ENCODE measurements around the gene VWA3B.
"Not testable (repeated sequence)": the region's sequence is repeated elsewhere in the genome, so short reads cannot be mapped to it uniquely, and the experiment has no call there.

VWA3B gene

DNA sequence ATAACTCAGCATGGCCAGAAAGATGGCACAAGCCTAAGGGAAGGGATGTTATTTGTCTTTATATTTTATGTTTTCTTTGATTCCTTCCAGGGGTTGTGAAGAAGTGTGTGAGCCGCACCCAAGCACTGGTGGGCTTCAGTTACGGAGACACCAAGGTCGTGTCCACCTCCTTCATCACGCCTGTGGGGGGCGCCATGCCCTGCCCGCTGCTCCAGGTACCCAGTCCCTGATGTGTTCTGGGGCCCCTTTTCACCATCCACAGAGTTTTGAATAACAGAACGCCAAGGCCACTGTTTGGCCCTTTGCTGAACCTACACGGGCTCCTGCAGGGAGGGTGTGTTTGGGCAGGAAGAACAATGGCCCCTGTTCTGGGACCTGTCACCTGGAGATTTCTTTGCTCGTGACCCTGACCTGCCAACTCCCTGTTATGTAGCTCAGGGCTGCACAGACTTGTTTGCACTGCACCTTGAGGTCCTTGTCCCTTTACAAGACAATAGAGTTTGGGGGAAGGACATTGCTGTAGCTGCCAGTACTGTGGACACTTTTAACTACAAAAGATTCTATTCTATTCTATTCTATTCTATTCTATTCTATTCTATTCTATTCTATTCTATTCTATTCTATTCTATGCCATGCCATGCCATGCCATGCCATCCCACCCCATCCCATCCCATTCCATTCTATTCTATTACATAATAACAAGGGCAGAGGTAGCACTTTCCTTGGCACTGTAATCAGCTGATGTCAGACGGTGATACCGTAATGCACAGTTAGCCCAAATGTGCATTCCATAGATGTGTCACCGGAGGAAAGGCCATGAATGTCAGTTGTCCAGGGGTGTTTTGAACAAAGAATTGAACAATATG, 211.1 kb downstream of the VWA3B start:
- no peak for DNase-seq (ENCODE audit: low read depth, low spot score)

DNA sequence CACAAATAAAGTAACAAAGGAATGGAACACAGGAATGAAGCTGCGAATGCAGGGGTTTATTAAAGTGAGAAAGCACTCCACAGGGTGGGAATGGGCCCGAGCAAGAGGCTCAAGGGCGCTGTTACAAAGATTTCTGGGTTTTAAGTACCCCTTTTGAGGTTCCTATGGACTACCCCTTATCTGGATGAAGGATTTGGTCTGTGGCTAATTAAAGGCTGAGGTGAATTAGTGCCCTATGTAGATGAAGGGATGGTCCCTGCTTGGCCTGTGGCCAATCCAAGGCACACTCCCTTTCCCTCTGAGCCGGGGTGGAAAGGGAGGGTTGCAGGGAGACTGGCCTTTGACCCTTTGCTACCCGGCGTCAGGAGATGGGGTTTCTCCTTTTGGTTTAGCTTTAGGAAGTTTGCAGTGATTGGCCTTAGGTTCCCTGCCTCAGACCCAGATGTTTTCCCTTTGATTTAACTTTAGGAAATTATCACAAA, 211.8 kb downstream of the VWA3B start:
- DNase-seq (ENCODE audit: low read depth, low spot score): no peak

DNA sequence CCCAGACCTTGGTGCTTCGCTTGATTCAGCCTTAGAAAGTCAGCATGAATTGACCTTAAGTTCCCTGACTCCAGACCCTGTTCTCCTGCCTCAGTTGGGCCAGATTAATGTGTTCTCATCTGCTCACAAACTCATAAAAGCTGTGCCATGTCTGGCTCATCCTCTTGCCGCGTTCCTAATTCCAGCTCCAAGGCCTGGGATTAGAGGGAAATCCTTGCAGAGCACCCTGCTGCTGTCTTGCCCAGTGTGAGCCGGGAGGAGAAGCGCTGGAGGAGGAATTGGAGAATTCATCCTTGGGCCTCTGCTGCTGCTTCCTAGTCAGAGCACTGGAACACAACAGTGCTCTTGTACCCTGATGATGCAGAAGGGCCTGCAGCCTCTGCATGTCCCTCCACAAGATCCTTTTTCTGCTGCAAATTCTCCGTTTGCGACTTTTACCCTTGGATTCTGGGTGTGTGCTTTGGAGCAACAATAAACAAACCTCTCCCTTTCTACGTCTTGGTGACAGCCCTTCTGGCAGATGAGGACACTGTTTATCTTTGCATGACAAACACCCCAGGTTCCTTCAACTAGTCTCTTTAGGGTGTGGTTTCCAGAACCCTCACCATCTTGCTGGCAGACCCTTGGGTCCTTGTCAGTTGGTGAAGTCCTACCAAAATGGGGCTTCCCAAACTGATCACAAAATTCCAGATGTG, 212.4 kb downstream of the VWA3B start:
- DNase-seq (ENCODE audit: low read depth, low spot score): no peak

DNA sequence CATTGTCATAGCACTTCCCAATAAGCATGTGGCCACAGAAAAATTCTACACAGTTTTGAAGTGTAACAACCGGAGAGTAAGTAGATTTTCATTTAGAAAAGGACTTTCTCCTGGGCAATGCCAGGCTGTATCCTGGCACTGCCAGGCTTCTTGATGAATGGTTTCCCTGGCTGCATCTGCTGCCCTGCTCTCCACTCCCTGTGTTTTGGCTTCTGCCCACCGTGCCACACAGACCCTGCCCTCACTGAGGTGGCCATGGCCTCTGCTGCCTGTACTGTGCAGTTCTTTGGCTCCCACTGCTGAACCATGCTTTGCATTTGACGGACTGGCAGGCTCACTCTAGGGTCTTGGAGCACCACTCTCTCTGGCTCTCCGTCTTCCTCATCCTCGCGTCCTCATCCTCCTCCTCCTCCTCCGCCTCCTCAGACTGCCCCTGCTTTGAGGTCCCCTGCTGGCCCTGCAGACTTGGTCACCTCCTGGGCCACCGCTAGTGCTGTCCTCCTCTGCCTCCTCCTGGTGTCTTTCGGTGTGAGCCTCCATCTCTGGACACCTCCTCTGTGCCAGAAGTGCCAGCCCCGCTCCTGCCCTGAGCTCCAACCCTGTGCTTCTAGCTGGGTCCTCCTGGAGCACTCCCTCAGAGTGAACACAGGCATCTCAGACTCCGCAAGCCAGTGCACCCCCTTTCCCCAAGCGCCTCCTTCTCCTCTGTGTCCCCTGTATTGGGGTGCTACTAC, 213.3 kb downstream of the VWA3B start:
- DNase-seq (ENCODE audit: low read depth, low spot score): no peak

DNA sequence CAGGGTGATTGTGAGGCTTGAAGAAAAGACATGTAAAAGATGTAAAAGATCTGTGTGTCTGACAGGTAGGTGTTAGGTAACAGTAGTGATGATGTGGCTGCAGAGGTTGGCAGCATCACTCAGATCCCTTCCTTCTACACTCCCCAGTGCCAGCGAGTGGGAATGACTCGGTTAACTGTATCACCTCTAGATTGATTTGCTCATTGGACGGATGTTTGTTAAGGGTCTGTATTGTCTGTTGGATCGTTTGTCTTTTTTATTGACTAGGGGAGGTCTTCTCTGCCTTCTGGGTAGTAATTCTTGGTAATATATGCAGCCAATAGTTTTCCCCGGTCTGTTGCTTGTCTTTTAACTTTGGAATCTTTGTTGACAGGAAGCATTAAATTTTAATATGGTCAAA, 214.5 kb downstream of the VWA3B start:
- no peak for DNase-seq (ENCODE audit: low read depth, low spot score)

DNA sequence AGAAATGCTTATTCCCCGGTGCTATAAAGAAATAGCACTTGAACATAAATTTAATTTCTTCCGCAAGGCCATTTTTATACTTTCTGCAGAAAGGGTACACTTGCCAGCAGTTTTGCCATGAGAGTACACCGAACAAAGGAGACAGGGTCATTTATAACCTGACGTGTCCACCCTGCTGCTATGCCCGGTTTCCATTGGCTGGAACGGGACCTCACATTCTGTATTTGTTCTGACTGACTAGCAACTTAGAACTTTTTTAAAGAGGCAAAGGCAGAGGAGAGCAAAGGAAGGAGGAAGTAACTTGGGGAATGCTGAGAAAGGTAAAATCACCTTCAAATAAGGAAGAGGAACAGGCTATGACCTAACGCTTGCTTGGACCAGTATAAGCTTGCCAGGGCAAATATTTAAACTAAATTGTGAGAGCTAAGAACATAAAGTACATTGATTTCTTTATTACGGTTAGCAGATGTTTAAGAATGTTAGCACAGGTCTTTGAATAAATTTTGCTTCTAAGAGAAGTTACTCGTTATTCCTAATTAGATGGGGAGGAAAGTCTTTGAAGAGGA, 220.2 kb downstream of the VWA3B start:
- DNase-seq (ENCODE audit: low read depth, low spot score): not testable (repeated sequence)

DNA sequence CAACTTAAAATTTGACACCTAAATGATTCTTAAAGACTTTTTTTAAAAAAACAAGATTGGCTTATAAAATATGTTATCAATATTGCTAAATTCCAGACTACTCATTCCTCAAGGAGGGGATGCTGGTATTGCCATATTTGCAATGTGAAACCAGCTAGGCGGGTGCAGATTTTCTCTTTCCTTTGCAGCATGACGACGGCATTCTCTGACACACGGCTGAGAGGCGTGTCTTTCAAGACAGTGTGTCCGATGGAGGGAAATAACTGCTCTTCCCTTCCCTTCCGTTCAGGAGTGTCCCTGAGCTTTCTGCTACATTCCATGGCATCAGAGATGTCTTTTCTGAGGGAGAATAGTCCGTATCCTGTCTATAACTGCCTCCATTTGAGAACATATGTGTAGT, 221.1 kb downstream of the VWA3B start:
- no peak for DNase-seq (ENCODE audit: low read depth, low spot score)

DNA sequence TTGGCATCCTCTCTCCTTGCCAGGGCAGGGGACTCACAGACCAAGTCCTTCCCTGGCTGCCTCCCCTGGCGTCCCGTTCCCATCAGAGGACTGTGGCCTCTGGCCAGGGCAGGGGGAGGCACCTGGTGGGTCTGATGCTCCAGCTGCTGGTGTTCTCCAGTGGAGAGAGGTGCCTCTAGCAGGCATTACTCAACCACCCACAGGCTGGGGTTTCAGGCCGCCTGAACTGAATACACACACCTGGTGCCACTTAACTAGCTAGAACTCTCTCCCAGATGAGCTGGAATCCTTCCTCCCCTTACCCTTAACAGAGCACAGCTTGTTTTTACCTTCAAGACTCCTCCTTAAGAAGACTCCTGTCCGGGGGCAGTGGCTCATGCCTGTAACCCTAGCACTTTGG, 221.6 kb downstream of the VWA3B start:
- DNase-seq (ENCODE audit: low read depth, low spot score): no peak

DNA sequence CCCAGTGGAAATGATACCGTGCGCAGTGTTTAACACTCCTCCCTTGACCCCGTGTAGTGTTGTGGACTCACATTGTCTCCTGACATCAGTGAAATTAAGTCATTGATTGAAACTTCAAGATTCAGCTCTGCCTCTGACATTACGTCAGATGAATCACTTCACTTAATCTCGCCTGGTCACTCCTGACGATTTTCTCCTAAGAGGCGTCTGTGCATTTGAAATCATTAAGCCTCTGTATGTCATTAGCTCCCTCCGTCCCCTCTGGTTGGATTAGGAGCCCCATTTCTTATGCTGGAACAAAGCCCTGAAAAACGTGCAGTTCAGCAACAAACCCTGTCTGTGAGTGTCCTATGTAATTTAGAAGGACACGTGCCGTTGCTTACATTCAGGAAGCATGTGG, 222.6 kb downstream of the VWA3B start:
- no peak for DNase-seq (ENCODE audit: low read depth, low spot score)

DNA sequence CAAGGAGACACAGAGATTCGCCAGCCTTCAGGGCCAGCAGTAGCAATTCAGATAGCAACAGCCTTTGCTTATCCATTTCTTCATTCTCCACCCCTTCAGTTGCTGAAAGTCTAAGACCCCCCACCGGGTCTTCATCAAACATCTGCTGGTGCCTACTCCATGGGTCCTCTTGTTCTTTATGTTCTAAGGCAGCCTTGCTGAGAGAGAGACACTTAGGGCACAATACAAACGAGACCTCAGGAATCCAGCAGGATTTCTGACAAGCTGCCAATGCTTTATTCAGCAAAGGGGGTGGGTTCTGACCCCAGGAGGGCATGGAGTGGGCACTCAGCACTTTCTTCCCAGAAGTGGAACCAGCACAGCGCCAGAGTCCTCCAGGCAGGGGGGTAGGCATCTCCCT, 223.0 kb downstream of the VWA3B start:
- no peak for DNase-seq (ENCODE audit: low read depth, low spot score)

DNA sequence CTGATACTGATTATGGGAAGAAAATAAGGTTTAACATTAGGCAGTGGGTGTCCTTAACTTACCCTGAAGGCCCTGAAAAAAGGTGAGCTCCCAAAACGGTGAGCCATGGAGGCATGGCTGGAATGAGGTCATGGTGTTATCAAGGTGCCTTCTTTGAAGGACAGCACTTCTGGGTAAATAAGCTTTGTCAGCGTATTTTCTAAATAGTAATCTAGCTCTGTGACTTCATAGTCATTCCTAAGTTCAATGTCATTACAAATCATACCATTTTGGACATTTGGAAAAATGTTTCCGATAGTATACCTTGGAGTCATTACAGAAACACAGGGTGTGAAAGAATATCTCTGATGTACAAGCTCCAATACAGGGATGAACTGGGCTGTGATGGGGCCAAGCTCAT, 224.1 kb downstream of the VWA3B start:
- DNase-seq (ENCODE audit: low read depth, low spot score): no peak

DNA sequence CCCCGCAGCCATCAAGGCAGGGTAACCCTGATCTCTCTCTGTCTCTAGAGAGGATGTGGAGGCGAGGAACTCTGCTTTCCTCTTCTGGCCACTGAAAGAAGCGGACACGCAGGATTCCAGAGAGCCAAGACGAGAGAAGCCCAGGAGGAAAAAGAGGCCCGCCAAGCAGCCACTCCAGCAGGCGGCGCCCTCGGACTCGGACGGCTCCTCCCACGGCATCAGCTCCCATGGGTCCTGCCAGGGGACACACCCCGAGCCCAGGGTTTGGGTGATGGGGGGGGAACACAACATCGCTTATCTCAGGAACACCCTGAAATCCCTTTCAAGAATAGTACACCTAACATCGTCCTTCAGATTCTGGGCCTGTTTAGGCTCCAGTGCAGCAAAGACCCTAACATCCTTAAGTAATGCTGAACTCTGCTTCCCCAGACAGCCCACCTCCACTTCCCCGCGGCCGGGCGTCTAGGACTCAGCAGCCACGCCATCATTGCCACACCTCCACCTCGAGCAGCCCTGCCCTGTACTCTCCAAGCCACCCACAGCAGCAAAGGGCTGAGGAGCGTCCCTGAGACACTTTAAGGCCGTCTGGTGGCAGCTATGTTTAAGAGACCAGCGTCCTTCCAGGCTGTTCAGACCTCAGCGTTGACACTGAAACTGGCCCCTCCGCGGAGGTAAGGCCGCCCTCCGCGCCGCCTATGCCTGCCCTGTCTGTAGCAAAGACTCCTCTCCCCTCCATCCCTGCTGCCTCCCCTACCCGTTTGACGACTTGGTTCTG, 225.0 kb downstream of the VWA3B start:
- DNase-seq (ENCODE audit: low read depth, low spot score): no peak

DNA sequence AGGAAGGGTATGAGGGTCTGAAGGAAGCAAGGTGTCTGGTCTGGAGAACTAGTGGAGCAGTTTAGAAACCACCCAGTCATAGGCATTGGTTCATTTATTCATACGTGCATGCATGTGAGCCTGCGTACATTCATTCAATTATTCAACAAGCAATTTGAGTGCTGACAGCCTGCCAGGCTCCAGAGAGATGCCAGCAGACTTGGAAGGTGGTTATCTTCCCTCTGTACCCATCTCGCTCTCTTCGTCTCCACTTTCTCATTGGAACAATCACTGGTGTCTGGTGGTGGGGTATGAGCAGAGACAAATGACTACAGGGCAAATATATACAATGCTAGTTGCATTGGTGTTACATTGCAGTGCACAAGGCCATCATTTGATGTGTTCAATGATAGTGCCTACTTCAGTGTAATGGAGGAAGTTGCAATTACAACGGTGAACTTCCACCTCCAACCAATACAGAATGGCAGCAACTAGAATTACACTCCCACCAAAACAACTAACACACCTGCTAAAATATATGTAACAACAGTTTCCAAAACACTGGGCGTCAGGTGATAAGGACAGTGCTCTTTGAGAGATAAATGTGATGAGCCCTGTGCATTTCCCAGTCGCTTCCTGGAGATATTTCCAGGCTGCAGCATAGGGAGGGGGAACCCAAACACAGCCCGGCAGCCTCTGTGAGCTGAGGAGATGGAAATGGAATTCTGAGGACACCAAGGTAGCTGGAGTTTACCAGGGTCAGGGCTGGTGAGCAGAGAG, 226.7 kb downstream of the VWA3B start:
- DNase-seq (ENCODE audit: low read depth, low spot score): no peak

DNA sequence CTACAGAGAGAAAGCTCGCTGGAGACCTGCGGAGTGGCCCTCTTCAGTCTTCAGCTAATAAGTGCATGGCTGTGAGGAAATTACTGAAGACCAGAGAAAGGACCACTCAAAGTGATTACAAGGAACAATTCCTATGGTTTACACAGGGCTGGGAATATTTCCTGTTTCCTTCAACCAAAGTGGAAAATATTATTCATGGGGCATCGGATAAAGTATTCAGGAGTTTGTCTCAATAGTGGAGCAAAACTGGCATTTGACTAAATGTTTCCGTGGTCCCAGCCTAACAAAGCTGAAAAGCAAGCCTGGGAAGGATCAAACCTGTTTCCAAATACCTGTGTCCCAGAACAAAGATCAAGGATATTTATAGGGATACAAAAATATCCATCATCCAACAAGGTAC, 227.3 kb downstream of the VWA3B start:
- no peak for DNase-seq (ENCODE audit: low read depth, low spot score)

DNA sequence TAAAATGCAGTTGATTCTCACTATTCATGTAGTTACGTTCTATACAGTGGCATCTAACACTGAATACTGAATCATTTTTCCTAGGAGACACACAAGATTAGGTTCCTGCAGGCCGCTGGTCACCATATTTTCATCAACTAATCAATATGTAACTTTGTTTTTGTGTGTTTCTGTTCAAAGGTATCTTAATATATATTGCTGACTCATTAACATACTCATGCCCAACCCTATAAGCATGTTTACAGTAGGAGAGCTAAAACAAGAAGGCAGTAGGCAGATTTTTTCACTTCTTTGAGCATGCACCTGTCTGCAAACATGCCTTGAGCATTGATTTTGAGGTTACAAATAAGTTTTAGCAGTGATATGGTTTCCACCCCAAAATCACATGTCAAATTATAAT, 229.0 kb downstream of the VWA3B start:
- no peak for DNase-seq (ENCODE audit: low read depth, low spot score)

DNA sequence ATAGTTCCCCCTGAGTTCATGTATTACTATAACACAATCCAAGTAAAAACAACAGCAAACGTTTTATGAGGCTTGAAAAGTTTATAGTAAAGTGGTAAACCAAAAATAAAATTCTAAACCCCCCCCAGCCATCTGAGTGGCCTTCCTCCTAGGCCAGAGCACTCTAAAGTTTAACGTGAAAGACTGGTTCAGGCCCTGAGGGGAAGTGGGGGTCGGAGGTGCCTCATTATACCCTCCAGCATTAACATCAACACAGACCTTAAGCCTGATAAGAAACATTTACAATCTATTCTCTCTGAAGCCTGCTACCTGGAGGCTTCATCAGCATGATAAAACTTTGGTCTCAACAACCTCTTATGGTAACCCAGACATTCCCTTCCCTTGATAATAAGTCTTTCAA, 230.2 kb downstream of the VWA3B start:
- DNase-seq (ENCODE audit: low read depth, low spot score): no peak

DNA sequence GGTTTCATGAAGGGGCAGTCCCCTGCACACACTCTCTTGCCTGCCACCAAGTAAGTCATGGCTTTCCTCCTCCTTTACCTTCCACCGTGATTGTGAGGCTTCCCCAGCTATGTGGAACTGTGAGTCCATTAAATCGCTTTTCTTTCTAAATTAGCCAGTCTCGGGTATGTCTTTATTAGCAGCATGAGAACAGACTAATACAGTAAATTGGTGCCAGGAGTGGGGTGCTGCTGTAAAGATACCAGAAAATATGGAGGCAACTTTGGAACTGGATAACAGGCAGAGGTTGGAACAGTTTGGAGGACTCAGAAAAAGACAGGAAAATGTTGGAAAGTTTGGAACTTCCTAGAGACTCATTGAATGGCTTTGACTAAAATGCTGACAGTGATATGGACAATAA, 233.2 kb downstream of the VWA3B start:
- DNase-seq (ENCODE audit: low read depth, low spot score): not testable (repeated sequence)

DNA sequence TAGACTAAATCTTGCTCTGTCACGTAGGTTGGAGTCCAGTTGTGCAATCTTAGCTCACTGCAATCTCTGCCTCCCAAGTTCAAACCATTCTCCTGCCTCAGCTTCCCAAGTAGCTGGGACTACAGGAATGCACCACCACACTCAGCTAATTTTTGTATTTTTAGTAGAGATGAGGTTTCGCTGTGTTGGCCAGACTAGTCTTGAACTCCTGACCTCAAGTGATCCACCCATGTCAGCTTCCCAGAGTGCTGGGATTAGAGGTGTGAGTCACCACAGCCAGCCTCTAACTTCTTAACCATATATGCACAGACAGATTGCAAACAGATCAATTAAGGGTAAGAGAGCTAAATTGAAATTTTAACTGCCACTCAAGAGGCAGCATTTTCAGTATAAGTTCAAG, 237.2 kb downstream of the VWA3B start:
- DNase-seq (ENCODE audit: low read depth, low spot score): no peak

DNA sequence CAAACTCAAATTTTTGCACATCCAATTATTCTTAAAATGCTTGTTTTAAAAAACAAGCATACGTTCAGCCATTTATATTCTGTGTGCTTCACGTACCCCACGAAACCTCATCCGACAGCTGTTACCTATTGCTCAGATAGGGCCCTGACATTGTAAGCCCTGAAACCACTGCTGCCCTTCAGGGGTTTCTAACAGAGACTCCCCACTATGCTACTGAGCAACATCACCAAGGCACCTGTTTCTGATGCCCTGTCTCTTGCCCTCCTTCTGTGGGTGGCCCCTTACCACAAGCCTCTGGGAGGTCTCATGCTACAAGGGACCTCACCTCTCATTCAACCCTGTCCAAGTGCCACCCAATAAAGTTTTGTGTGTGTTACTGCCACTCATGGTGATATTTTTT, 240.8 kb downstream of the VWA3B start:
- no peak for DNase-seq (ENCODE audit: low read depth, low spot score)

DNA sequence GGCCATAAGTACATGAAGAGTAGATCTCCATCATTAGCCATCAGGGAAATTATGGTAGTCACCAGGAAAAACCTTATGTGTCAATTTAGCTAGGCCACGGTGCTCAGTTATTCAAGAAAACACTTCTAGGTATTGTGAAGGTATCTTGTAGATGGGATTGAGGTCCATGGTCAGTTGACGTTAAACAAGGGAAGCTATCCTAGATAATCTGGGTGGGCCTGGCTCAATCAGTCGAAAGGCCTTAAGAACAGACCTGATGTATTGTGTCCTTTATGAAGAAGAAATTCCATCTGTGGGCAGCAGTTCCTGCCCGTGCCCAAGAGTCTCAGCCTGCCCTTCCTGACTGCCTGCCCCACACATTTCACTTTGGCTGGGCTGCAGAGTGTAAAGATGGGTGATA, 242.6 kb downstream of the VWA3B start:
- DNase-seq (ENCODE audit: low read depth, low spot score): no peak

DNA sequence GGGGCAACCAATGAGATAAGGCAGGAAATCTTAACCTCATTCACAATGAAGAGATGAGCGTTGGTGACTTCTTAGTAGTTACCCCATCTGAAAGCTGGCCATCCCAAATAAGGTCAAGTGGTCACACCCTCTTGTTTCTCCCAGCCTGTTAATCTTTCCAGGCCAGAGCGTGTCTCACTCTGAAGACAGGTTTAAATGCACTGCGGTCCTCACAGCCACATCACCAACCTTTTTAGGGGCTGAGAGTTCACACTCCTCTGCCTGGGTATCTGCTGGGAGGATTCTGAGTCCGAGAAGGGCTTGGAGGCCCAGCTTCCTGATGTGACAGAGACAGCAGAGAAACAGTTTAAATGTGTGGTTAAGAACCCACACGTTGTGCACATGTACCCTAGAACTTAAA, 246.0 kb downstream of the VWA3B start:
- DNase-seq (ENCODE audit: low read depth, low spot score): no peak

All from brain pericyte (primary cell).